SK-N-MC (cell line): Measurements from ENCODE around the gene BTK.

Experiments used
- EZH2 ChIP-seq: fragments of 200-600 bp; sonication (generic); IDR thresholded peaks from one replicate; pipeline ENCODE4 v1.6.1; 2017; ENCODE audit warnings: antibody characterized with exemption
- FOXP2 ChIP-seq: optimal IDR thresholded peaks from 2 replicates; pipeline ENCODE3; 2011; ENCODE audit warnings: mild to moderate bottlenecking, moderate library complexity; ENCODE audit not compliant: insufficient read depth; ENCODE audit errors: extremely low read length, control extremely low read depth
- POLR2AphosphoS5 ChIP-seq: IDR thresholded peaks from 2 replicates; pipeline ENCODE4 v1.6.1; 2012; ENCODE audit warnings: mild to moderate bottlenecking, low read depth, low read length, borderline replicate concordance

DNA sequence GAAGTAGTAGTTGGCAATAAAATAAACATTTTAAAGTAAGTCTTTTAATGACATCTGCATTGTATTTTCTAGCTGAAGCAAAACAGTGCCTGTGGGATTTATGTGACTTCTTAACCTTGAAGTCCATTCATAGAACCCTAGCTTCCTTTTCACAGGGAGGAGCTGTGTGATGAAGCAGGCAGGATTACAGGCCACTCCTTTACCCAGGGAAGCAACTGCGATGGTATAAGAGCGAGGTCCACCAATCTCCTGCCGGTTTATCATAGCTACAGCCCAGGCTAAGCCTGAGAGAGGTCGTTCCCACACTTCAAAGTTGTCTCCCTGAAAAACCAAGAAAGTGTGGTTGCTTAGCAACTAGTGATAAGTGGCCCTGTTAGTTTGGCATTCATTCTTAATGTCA is 11.8 kb upstream of the BTK start:
- TF ChIP-seq EZH2 (no peak), POLR2AphosphoS5 (no peak), FOXP2 (no peak)
